Effector memory CD8-positive, alpha-beta T cell (primary cell): Measurements from ENCODE around the gene GATD1.

Experiments
- ATAC-seq: fragments of 150-1000 bp; cut with Tn5 transposase; replicated peaks from 2 replicates; pipeline ENCODE4 v1.10.0; 2021; ENCODE audit warnings: mild to moderate bottlenecking, moderate library complexity
- DNase-seq, 3 experiments: peaks; one replicate each; pipeline ENCODE4 v3.0.0; 2021
- H3K27ac Mint-ChIP-seq, 2 donors: one replicate each; pipeline ENCODE4 v1.8.0; 2022; ENCODE audit warnings: mild to moderate bottlenecking in 2 of 2, mixed read lengths in 2 of 2, moderate library complexity in 2 of 2
- H3K27me3 Mint-ChIP-seq, 2 donors: one replicate each; pipeline ENCODE4 v1.8.0; 2022; ENCODE audit warnings: mixed read lengths in 2 of 2
- H3K36me3 Mint-ChIP-seq: one replicate; pipeline ENCODE4 v1.8.0; 2022; ENCODE audit warnings: mild to moderate bottlenecking, moderate library complexity, mixed read lengths; ENCODE audit not compliant: insufficient read depth
- H3K4me1 Mint-ChIP-seq, 2 donors: one replicate each; pipeline ENCODE4 v1.8.0; 2022; ENCODE audit warnings: low read depth in 2 of 2, mixed read lengths in 2 of 2
- H3K4me3 Mint-ChIP-seq, 2 donors: one replicate each; pipeline ENCODE4 v1.8.0; 2022; ENCODE audit warnings: mild to moderate bottlenecking in 2 of 2, mixed read lengths in 2 of 2, moderate library complexity in 2 of 2
- H3K9me3 Mint-ChIP-seq, 2 donors: one replicate each; pipeline ENCODE4 v1.8.0; 2022; ENCODE audit warnings: mixed read lengths in 2 of 2

Gene GATD1

DNA sequence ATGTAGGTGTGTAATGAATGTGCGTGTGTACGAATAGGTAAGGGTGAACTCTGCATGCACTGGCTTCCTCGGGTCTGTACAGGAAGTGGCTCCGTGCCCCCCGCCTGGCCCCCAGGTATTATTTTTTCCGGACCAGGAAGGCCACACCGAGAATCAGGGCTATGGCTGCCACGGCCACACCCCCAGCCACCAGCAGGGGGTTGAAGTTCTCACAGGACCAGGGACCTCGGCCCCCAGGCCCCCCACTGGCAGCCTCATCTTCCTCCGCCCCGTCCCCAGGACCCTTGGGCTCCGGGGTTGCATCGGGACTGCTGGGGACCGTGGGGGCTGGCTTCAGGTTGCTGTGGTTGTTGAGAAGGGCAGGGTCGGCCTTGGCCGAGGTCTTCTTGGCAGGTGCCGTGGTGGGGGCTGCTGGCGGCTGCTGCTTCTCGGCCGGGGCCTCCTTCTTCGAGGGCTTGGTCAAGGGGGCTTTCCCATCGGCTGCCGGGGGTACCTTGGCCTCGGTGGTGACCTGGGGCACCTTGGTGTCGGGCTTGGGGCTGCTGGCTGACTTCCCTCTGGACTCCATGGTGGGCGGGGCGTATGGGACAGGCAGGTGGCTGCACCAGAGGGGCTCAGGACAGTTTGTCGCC is 10.8 kb upstream of the GATD1 start:
- Mint-ChIP-seq H3K36me3 (peaks cover 3% of the 10 kb centered on the region), H3K27me3 (peaks cover 0 to 6% of the 10 kb centered on the region in 2 donors), H3K4me3 (no peak overlapping the region), H3K4me1 (peaks cover 5 to 8% of the 10 kb centered on the region in 2 donors), H3K27ac (no peak overlapping the region), H3K9me3 (no peaks in the 10 kb centered on the region)
- DNase-seq (no peak), ATAC-seq (no peak)

DNA sequence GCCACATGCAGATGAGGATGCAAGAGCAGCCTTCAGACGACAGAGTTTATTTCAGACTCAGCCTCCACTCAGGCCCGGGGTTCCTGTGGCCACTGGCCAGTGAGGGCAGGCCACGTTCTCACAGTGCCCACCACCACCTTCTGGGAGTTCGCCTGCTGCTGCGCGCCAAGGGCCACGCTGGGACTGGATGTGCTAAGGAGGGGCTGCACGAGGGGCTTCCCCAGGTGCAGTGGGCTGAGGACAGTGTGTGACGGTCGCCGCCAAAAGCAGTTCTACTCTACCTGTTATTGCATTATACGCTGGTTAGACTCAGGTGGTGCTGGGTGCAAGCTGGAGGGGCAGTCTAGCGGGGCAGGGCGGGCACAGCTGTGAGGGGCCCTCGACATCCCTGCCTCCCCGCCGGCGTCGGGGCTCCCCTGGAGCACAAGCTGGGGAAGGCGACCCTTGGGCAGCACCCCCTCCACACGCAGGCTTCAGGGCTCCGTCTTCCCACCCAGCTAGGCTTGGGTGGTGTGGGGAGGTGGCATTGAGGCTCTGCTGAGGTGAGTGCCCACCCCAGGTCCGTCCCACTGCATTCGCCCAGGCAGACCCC is 9.9 kb upstream of the GATD1 start:
- H3K4me3 Mint-ChIP-seq = no peak overlapping the region
- peaks cover 0 to 6% of the 10 kb centered on the region in 2 donors for H3K27me3 Mint-ChIP-seq
- peaks cover 5 to 8% of the 10 kb centered on the region in 2 donors for H3K4me1 Mint-ChIP-seq
- no peak overlapping the region for H3K27ac Mint-ChIP-seq
- no peaks in the 10 kb centered on the region for H3K9me3 Mint-ChIP-seq
- ATAC-seq = no peak
- H3K36me3 Mint-ChIP-seq = peaks cover 3% of the 10 kb centered on the region
- no peak for DNase-seq

DNA sequence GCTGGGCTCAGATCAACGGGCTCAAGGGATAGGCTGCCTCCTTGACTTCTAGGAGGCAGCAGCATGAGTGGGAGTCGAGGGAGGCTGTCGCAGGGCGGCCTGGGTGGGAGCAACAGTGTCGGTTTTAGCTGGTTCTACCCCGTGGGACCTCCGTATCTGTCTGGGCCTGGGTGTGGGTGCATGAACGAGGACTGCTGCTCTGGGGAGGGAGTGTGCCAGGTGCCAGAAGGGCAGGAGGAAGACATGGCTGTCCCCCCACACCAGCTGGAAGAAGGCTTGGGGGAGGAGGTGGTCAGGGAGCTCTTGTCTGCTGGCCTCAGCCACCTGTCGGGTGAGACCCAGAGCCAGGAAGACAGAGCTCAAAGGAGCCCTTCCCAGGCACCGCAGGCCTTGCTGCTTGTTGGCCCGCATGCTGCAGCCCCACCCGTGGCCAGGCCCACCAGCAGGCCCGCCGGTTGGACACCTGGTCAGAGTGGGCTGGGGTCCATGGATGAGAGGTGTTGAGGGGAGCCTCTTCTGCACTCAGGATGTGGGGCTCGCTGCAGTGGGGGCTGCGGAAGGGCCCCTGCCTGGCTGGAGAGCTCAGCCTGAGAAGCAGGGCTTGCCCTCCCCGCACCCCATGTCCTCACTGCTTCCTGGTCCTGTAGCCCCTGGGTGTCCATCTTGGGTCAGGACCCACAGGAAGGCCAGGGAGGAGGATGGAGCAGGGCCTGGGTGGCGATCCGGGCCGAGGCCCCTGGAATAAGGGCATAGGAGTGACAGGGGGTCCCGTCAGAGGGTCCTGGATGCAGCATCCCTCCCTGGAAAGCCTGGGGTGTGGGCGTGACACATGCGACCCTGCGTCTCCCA is 9.2 kb upstream of the GATD1 start:
- Mint-ChIP-seq H3K36me3 (peaks cover 3% of the 10 kb centered on the region), H3K27me3 (peaks cover 0 to 6% of the 10 kb centered on the region in 2 donors), H3K9me3 (no peaks in the 10 kb centered on the region), H3K4me3 (no peak overlapping the region), H3K27ac (no peak overlapping the region), H3K4me1 (peaks cover 5 to 8% of the 10 kb centered on the region in 2 donors)
- DNase-seq (no peak), ATAC-seq (no peak)

DNA sequence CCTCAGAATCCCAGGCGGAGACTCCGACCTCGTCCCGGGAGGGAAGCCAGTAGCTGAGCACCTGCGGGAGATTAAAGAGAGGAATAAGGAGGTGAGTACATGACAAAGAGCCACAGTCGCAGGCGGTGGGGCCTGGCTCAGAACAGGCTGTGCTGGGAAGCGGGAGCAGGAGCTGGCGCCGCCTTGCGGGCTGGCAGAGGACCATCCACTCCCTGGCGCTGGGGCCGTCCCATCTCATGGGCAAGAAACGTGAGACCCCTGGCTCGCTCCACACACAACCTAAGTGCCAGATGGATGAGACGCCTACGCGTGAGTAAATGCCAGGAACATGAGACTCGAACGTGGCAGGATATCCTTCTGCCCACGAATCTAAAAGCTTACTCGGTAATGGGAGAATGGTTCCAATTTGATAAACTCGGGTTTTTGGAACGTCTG is 6.3 kb upstream of the GATD1 start:
- DNase-seq (no peak), ATAC-seq (peak; percentile 62)
- Mint-ChIP-seq H3K36me3 (no peaks in the 10 kb centered on the region), H3K4me3 (no peak overlapping the region), H3K9me3 (no peaks in the 10 kb centered on the region), H3K4me1 (peaks cover 5 to 12% of the 10 kb centered on the region in 2 donors), H3K27me3 (peaks cover 0 to 3% of the 10 kb centered on the region in 2 donors), H3K27ac (no peak overlapping the region)

DNA sequence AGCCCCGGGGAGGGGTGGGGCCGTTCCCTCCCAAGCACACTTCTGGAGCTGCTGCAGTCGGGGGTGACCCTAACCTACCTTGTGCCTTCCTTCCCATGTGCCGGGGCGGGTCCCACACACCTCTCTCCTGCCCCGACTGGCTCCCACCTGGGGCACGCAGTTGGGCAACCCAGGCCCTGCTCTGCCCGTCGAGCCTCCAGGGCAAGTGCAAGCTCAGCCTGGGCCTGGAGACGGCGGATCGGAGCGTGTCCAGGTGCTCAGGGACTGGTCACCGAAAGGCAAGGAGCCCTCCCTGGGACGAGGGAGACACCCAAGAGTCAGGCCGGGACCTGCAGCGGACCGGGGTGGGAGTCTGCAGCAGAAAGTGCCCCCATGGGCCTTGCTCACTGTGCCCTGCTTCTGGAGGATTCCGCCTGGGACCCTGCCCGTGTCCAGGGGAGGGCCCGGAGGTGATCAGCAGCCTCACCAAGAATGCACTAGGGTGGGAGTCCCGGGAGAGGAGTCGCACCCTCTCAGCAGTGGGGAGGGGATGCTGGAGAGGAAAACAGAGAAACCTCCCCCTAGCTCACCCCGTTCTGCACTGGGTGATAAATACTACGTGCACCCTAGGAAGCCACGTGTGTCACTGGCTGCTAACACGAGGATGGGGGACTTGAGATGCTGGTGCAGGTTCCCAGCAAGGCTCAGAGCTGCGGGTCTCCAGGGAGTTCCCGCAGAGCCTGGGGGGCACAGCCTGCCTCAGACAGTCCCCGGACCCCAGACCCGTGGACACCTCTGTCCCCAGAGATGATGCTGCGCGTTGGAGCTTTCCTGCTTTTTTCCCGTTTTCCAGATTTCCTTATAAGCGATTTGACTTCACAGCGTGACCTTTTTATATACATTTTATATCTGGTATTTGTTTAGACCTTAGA is 5.2 kb upstream of the GATD1 start:
- Mint-ChIP-seq H3K4me3 (no peak overlapping the region), H3K27me3 (no peaks in the 10 kb centered on the region), H3K9me3 (no peaks in the 10 kb centered on the region), H3K4me1 (peaks cover 5 to 12% of the 10 kb centered on the region in 2 donors), H3K36me3 (no peaks in the 10 kb centered on the region), H3K27ac (no peak overlapping the region)
- ATAC-seq = no peak
- no peak for DNase-seq

- Mint-ChIP-seq H3K9me3 (no peaks in the 10 kb centered on the region), H3K27me3 (no peaks in the 10 kb centered on the region), H3K27ac (no peak overlapping the region), H3K4me1 (peaks cover 16 to 18% of the 10 kb centered on the region in 2 donors), H3K4me3 (no peak overlapping the region), H3K36me3 (peaks cover 13% of the 10 kb centered on the region)
- ATAC-seq (no peak), DNase-seq (no peak)
Observed at GRCh38 chr11:779955-780532, 2.8 kb upstream of the GATD1 start.

GRCh38 chr11:778976-779954 is 2.0 kb upstream of the GATD1 start:
- Mint-ChIP-seq H3K4me1 (peaks cover 20 to 21% of the 10 kb centered on the region in 2 donors), H3K9me3 (no peaks in the 10 kb centered on the region), H3K36me3 (peaks cover 13% of the 10 kb centered on the region), H3K27me3 (no peaks in the 10 kb centered on the region), H3K27ac (peak overlapping the region in 1 of 2 donors; percentile 55), H3K4me3 (peak overlapping the region; percentile 41 to 57)
- no peak for ATAC-seq
- DNase-seq = no peak

- no peaks in the 10 kb centered on the region for H3K9me3 Mint-ChIP-seq
- H3K4me1 Mint-ChIP-seq = peaks cover 16 to 17% of the 10 kb centered on the region in 2 donors
- peak; percentile 42 for ATAC-seq
- H3K4me3 Mint-ChIP-seq = peak overlapping the region; percentile 71 to 77
- peak overlapping the region; percentile 44 to 49 for H3K27ac Mint-ChIP-seq
- peak in 1 of 3 experiments; percentile 18 for DNase-seq
- H3K27me3 Mint-ChIP-seq = no peaks in the 10 kb centered on the region
- H3K36me3 Mint-ChIP-seq = peaks cover 13% of the 10 kb centered on the region
Observed at GRCh38 chr11:776561-777287, 563 bp downstream of the GATD1 start.

DNA sequence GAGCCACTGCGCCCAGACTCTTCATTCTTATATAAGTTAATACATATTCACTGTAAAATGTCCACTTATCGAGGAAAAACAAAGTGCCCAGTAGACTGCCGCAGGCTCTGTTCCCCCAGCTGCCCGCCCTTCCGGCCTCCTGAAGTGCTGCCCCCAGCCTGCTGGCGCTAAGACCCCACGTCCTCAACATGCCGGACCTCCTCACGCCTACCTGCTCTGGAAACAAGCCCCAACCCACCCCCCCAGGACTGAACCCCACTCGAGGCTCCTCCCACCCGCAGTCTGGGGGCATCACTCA is 1.1 kb downstream of the GATD1 start:
- H3K4me1 Mint-ChIP-seq = peaks cover 16 to 17% of the 10 kb centered on the region in 2 donors
- no peaks in the 10 kb centered on the region for H3K9me3 Mint-ChIP-seq
- peak overlapping the region; percentile 71 to 77 for H3K4me3 Mint-ChIP-seq
- no peaks in the 10 kb centered on the region for H3K27me3 Mint-ChIP-seq
- H3K27ac Mint-ChIP-seq = peak overlapping the region; percentile 44 to 49
- DNase-seq = no peak
- ATAC-seq = no peak
- peaks cover 13% of the 10 kb centered on the region for H3K36me3 Mint-ChIP-seq

DNA sequence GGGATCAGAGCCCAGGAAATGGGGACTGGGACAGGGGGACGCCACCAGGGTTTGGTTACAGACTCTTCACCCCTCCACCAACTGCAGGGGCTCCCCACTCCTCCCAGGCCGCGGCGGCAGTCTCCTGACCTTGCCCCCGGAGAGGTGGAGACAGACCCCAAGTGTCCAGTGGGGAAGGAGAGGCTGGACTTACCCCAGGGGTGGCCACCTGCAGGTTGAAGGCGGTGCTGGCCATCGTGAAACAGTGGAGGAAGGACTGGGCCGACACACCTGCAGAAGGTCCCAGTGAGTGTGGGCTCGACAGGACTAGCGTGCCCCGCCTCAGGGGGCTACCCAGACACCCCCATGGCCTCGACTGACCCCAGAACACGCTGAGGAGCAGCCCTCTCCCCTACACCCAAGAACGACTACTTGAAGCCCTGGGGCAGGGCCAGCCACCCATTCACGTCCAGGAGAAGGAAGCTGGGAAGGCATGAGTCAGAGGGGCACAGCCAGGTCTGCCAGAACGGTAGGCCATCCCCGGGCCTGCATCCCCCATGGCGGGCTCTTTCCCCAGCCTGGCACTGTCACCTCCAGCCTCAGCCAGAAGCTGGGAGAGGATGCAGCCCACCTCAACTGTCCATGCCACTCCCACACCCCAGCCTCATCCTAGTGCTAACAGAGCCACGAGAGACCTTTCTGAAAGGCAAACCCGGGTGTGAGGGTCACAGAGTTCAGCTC is 2.3 kb downstream of the GATD1 start:
- Mint-ChIP-seq H3K27ac (peak overlapping the region in 1 of 2 donors; percentile 44), H3K9me3 (no peaks in the 10 kb centered on the region), H3K27me3 (no peaks in the 10 kb centered on the region), H3K36me3 (peaks cover 17% of the 10 kb centered on the region), H3K4me3 (peak overlapping the region; percentile 71 to 77), H3K4me1 (peaks cover 14 to 16% of the 10 kb centered on the region in 2 donors)
- DNase-seq = no peak
- ATAC-seq = no peak

GRCh38 chr11:773830-774229 is 3.5 kb downstream of the GATD1 start:
- H3K27ac Mint-ChIP-seq = no peak overlapping the region
- H3K27me3 Mint-ChIP-seq = no peaks in the 10 kb centered on the region
- H3K4me3 Mint-ChIP-seq = no peak overlapping the region
- peaks cover 12 to 16% of the 10 kb centered on the region in 2 donors for H3K4me1 Mint-ChIP-seq
- H3K9me3 Mint-ChIP-seq = no peaks in the 10 kb centered on the region
- DNase-seq = no peak
- no peak for ATAC-seq
- H3K36me3 Mint-ChIP-seq = peaks cover 24% of the 10 kb centered on the region
